ENCODE data around the gene IQCH. TPM values are rescaled to one million over a fixed set of nuclear protein-coding genes. Genes with fewer than 3 reads are reported as not detected.

Gene IQCH
- total and polyA plus RNA-seq, 2 experiments from 2014 or later, result 1.7 to 4.6 TPM

GRCh38 chr15:67249830-67250229 lies 4.8 kb upstream of the IQCH start (continued):
- TF ChIP-seq ZNF462 (CRISPR knock-in tag; IDR thresholded peaks at IDR 0.05), result no peak

- H3K4me1 Mint-ChIP-seq, result peaks cover 8% of the 10 kb centered on the region
- Histone ChIP-seq H3K4me1 (ENCODE audit: insufficient read depth) (peaks cover 7% of the 10 kb centered on the region; the same call in 1 of the 2 replicates), H3F3A (replicated peaks; ENCODE audit: low read depth) (no peaks in the 10 kb centered on the region), H3K27me3 (ENCODE audit: insufficient read depth) (no peaks in the 10 kb centered on the region), H3K27ac (ENCODE audit: low read depth) (no peak overlapping the region), H2AFZ (no peak overlapping the region), H3K4me2 (no peak overlapping the region), H3K9me2 (ENCODE audit: insufficient read depth) (no peaks in the 10 kb centered on the region), H4K20me1 (replicated peaks; ENCODE audit: insufficient read depth) (peaks cover 5% of the 10 kb centered on the region), H3K79me2 (replicated peaks; ENCODE audit: insufficient read depth) (peaks cover 80% of the 10 kb centered on the region), H3K4me3 (no peak overlapping the region), H3K36me3 (ENCODE audit: insufficient read depth) (no peaks in the 10 kb centered on the region)
- no peak overlapping the region for H3K4me3 Mint-ChIP-seq
- peaks cover 10% of the 10 kb centered on the region for H3K9me3 Mint-ChIP-seq
- H3K36me3 Mint-ChIP-seq (ENCODE audit: low read depth), result peaks cover 20% of the 10 kb centered on the region
- peaks cover 4% of the 10 kb centered on the region for H3K27me3 Mint-ChIP-seq (ENCODE audit: insufficient read depth, low read depth, poor library complexity)
- TF ChIP-seq ZNF114 (CRISPR knock-in tag; IDR thresholded peaks at IDR 0.05) (no peak), POLR2AphosphoS5 (IDR thresholded peaks at IDR 0.05; ENCODE audit: low read depth) (no peak), EZH2 (IDR thresholded peaks at IDR 0.05; ENCODE audit: low read depth, unreplicated experiment) (no peak)
- H3K27ac Mint-ChIP-seq, result no peak overlapping the region
- no peak for ATAC-seq
- DNase-seq (ENCODE audit: low spot score), result no peak
Observed at GRCh38 chr15:67251318-67251717, 3.3 kb upstream of the IQCH start.

DNA sequence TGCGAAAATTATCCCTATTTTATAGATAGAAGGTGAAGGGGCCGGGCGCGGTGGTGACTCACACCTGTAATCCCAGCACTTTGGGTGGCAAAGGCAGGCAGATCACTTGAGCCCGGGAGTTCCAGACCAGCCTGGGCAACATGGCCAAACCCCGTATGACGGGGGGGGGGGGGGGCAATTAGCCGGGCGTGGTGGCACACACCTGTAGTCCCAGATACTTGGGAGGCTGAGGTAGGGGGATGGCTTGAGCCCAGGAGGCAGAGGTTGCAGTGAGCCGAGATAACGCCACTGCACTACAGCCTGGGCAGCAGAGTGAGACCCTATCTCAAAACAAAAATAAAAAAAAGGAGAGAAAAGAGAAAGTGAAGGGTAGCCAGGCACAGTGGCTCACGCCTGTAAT lies 1.5 kb upstream of the IQCH start:
- H3F3A ChIP-seq (replicated peaks; ENCODE audit: low read depth), result no peaks in the 10 kb centered on the region
- Mint-ChIP-seq H3K27ac (no peak overlapping the region), H3K4me3 (peak overlapping the region; percentile 100), H3K36me3 (ENCODE audit: low read depth) (peaks cover 2% of the 10 kb centered on the region; the same call in 2 of the 3 replicates), H3K4me1 (peaks cover 8% of the 10 kb centered on the region), H3K9me3 (no peaks in the 10 kb centered on the region), H3K27me3 (ENCODE audit: insufficient read depth, low read depth, poor library complexity) (peaks cover 4% of the 10 kb centered on the region)
- H3K36me3 ChIP-seq (ENCODE audit: insufficient read depth), result no peaks in the 10 kb centered on the region
- no peak overlapping the region for H3K27ac ChIP-seq (ENCODE audit: low read depth)
- H3K79me2 ChIP-seq (replicated peaks; ENCODE audit: insufficient read depth), result peaks cover 62% of the 10 kb centered on the region
- DNase-seq (ENCODE audit: low spot score) (no peak), ATAC-seq (no peak)
- no peaks in the 10 kb centered on the region for H3K27me3 ChIP-seq (ENCODE audit: insufficient read depth)
- H3K4me2 ChIP-seq, result peak overlapping the region; percentile 94
- H3K9me2 ChIP-seq (ENCODE audit: insufficient read depth), result no peaks in the 10 kb centered on the region
- H3K4me3 ChIP-seq, result peak overlapping the region; percentile 96; the same call in 1 of the 2 replicates
- peaks cover 7% of the 10 kb centered on the region; the same call in 1 of the 2 replicates for H3K4me1 ChIP-seq (ENCODE audit: insufficient read depth)
- H2AFZ ChIP-seq, result no peak overlapping the region
- peaks cover 5% of the 10 kb centered on the region for H4K20me1 ChIP-seq (replicated peaks; ENCODE audit: insufficient read depth)
- TF ChIP-seq JUNB (IDR thresholded peaks at IDR 0.05; ENCODE audit: unreplicated experiment) (no peak), CREB1 (CRISPR knock-in tag; IDR thresholded peaks at IDR 0.05; ENCODE audit: low read depth) (no peak), POLR2AphosphoS5 (IDR thresholded peaks at IDR 0.05; ENCODE audit: low read depth) (no peak), EZH2 (IDR thresholded peaks at IDR 0.05; ENCODE audit: low read depth, unreplicated experiment) (no peak), EZH2phosphoT487 (IDR thresholded peaks at IDR 0.05; ENCODE audit: unreplicated experiment) (no peak), STAT1 (IDR thresholded peaks at IDR 0.05; ENCODE audit: unreplicated experiment) (no peak), ZNF114 (CRISPR knock-in tag; IDR thresholded peaks at IDR 0.05) (no peak)
- TF ChIP-seq, protein P1, sequence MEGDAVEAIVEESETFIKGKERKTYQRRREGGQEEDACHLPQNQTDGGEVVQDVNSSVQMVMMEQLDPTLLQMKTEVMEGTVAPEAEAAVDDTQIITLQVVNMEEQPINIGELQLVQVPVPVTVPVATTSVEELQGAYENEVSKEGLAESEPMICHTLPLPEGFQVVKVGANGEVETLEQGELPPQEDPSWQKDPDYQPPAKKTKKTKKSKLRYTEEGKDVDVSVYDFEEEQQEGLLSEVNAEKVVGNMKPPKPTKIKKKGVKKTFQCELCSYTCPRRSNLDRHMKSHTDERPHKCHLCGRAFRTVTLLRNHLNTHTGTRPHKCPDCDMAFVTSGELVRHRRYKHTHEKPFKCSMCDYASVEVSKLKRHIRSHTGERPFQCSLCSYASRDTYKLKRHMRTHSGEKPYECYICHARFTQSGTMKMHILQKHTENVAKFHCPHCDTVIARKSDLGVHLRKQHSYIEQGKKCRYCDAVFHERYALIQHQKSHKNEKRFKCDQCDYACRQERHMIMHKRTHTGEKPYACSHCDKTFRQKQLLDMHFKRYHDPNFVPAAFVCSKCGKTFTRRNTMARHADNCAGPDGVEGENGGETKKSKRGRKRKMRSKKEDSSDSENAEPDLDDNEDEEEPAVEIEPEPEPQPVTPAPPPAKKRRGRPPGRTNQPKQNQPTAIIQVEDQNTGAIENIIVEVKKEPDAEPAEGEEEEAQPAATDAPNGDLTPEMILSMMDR (conservative IDR thresholded peaks at IDR 0.05; ENCODE audit: low read depth in 2 of 2), result no peak
- TF ChIP-seq, protein P2, sequence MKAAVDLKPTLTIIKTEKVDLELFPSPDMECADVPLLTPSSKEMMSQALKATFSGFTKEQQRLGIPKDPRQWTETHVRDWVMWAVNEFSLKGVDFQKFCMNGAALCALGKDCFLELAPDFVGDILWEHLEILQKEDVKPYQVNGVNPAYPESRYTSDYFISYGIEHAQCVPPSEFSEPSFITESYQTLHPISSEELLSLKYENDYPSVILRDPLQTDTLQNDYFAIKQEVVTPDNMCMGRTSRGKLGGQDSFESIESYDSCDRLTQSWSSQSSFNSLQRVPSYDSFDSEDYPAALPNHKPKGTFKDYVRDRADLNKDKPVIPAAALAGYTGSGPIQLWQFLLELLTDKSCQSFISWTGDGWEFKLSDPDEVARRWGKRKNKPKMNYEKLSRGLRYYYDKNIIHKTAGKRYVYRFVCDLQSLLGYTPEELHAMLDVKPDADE (IDR thresholded peaks at IDR 0.05), result no peak
